H1 (cell line): Measurements from ENCODE around the gene PLEKHG2. TPM values are rescaled to one million over a fixed set of nuclear protein-coding genes. Genes with fewer than 3 reads are reported as not detected.

ENCODE experiments used
- ASH2L ChIP-seq: fragments of 200-600, 300-600 bp; sonication (generic); IDR thresholded peaks from one replicate; pipeline ENCODE4 v1.7.1; 2017; ENCODE audit warnings: low read length
- CEBPB ChIP-seq: IDR thresholded peaks from 2 replicates; pipeline ENCODE4 v1.6.1; 2012; ENCODE audit warnings: low read depth, low read length
- CHD1 ChIP-seq: IDR thresholded peaks from 2 replicates; pipeline ENCODE4 v1.6.1; 2012; ENCODE audit warnings: low read depth, low read length, improper control_type of control experiment
- CREB1 ChIP-seq: IDR thresholded peaks from 2 replicates; pipeline ENCODE4 v1.6.1; 2012; ENCODE audit warnings: inconsistent platforms
- EGR1 ChIP-seq: IDR thresholded peaks from 2 replicates; pipeline ENCODE4 v1.6.1; 2011; ENCODE audit warnings: low read depth, low read length, borderline replicate concordance
- EZH2 ChIP-seq: fragments of 200-600 bp; sonication (generic); IDR thresholded peaks from 2 replicates; pipeline ENCODE4 v1.7.1; 2012; ENCODE audit warnings: low read depth, mild to moderate bottlenecking, moderate library complexity, low read length, inconsistent platforms; ENCODE audit not compliant: severe bottlenecking
- GTF2F1 ChIP-seq: IDR thresholded peaks from 2 replicates; pipeline ENCODE4 v1.6.1; 2012; ENCODE audit warnings: low read depth, low read length, improper control_type of control experiment, borderline replicate concordance
- JUN ChIP-seq: IDR thresholded peaks from 2 replicates; pipeline ENCODE4 v1.6.1; 2011; ENCODE audit warnings: low read depth, mild to moderate bottlenecking, improper control_type of control experiment, low read length
- KDM1A ChIP-seq: fragments of 200-600, 300-600 bp; sonication (generic); IDR thresholded peaks from 2 replicates; pipeline ENCODE4 v1.7.1; 2016; ENCODE audit warnings: mild to moderate bottlenecking, low read length, borderline replicate concordance
- NANOG ChIP-seq: IDR thresholded peaks from 2 replicates; pipeline ENCODE4 v1.6.1; 2011; ENCODE audit warnings: low read length, low read depth, mild to moderate bottlenecking, inconsistent platforms; ENCODE audit not compliant: insufficient read depth, poor library complexity, severe bottlenecking
- NRF1 ChIP-seq: IDR thresholded peaks from 2 replicates; pipeline ENCODE4 v1.6.1; 2011; ENCODE audit warnings: mild to moderate bottlenecking, low read depth, low read length, improper control_type of control experiment
- POLR2A ChIP-seq, 2 experiments: IDR thresholded peaks; 1 replicate in 1 of 2; 2 replicates in 1 of 2; pipeline ENCODE4 v1.6.1; 2011; ENCODE audit warnings: low read depth in 2 of 2, low read length in 2 of 2, mild to moderate bottlenecking in 2 of 2; ENCODE audit errors: control extremely low read depth in 1 of 2
- POLR2AphosphoS5 ChIP-seq: IDR thresholded peaks from 2 replicates; pipeline ENCODE4 v1.6.1; 2011; ENCODE audit warnings: low read depth, low read length
- RAD21 ChIP-seq, 2 experiments: IDR thresholded peaks in 1 of 2; conservative IDR thresholded peaks in 1 of 2; 2 replicates each; pipeline ENCODE4 v1.6.1; 2011; ENCODE audit warnings: low read depth in 2 of 2, low read length in 2 of 2, improper control_type of control experiment in 1 of 2, inconsistent platforms in 1 of 2, mild to moderate bottlenecking in 1 of 2, moderate library complexity in 1 of 2
- RFX5 ChIP-seq: IDR thresholded peaks from 2 replicates; pipeline ENCODE4 v1.6.1; 2011; ENCODE audit warnings: low read depth, low read length, improper control_type of control experiment, borderline replicate concordance
- SUZ12 ChIP-seq: fragments of 200-600 bp; sonication (generic); IDR thresholded peaks from 2 replicates; pipeline ENCODE4 v1.6.1; 2012; ENCODE audit warnings: mild to moderate bottlenecking, inconsistent platforms, low read length, moderate library complexity, mixed read lengths
- TAF1 ChIP-seq: IDR thresholded peaks from 2 replicates; pipeline ENCODE4 v1.6.1; 2011; ENCODE audit warnings: mild to moderate bottlenecking, low read depth, low read length
- TEAD4 ChIP-seq: IDR thresholded peaks from 2 replicates; pipeline ENCODE4 v1.6.1; 2012; ENCODE audit warnings: low read depth, low read length, inconsistent platforms, mixed read lengths
- YY1 ChIP-seq: IDR thresholded peaks from 2 replicates; pipeline ENCODE4 v1.6.1; 2011; ENCODE audit warnings: low read depth, mild to moderate bottlenecking, low read length
- polyA plus RNA-seq, 7 experiments: library from polyadenylated mRNA; depleted of rRNA in 3 of 7; stranded (reverse) in 5 of 7; unstranded in 2 of 7; fragments of >200 nt in 5 of 7; fragments of 200-250 nt in 2 of 7; gene quantifications; 1 replicate in 5 of 7; 2 replicates in 1 of 7; 4 replicates in 1 of 7; pipeline versions ENCODE4 v1.2.1 to v1.2.3, GENCODE V29; 2011 to 2013; ENCODE audit warnings: missing spikeins in 2 of 7, mixed read lengths in 2 of 7
- total RNA-seq: library from RNA; stranded (reverse); fragmentation: NEBNext Ultra II Directional; extraction: Animal tissue kit (Norgen Biotek cat#: 25700); gene quantifications from 2 replicates; pipeline ENCODE4 v1.2.1, GENCODE V29; 2021
- TF ChIP-seq, protein P1 (sequence below): IDR thresholded peaks from 2 replicates; pipeline ENCODE4 v1.6.1; 2012; ENCODE audit warnings: inconsistent platforms
- TF ChIP-seq, protein P2 (sequence below), 3 experiments: IDR thresholded peaks; 1 replicate in 2 of 3; 2 replicates in 1 of 3; pipeline versions ENCODE4 v1.5.1 to v1.6.1; 2011; ENCODE audit warnings: low read length in 3 of 3, mild to moderate bottlenecking in 3 of 3, inconsistent platforms in 2 of 3, low read depth in 1 of 3, moderate library complexity in 1 of 3; ENCODE audit not compliant: insufficient read depth in 1 of 3; ENCODE audit errors: control extremely low read depth in 1 of 3
- TF ChIP-seq, protein P3 (sequence below): IDR thresholded peaks from 2 replicates; pipeline ENCODE4 v1.6.1; 2012; ENCODE audit warnings: inconsistent platforms
- TF ChIP-seq, protein P4 (sequence below): IDR thresholded peaks from 2 replicates; pipeline ENCODE4 v1.6.1; 2011; ENCODE audit warnings: low read length, improper control_type of control experiment

Gene PLEKHG2
- total and polyA plus RNA-seq, 2 of the 8 experiments (the other 6 are each of a cell fraction or from before 2014, with no cell fraction given): 16.9 to 65.7 TPM

DNA sequence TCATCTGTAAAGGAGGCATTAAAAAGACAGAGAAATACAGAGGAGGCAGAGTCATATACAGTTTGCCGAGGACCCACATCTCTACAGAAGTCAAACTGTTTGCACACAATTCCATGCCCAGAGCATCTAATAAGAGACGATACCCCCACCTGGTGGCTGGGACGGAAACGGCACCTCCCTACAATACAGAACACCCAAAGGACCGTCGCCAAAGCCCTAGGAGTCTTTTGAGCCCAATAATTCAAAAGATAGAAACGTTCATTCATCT is 703 bp upstream of the PLEKHG2 start (continued):
- TF ChIP-seq GTF2F1: 0 out of 2 replicates have a peak, but pooled peaks have one; percentile 18
- no peak for TF ChIP-seq ASH2L
- no peak for TF ChIP-seq EZH2
- no peak for TF ChIP-seq POLR2AphosphoS5
- TF ChIP-seq, protein P1, sequence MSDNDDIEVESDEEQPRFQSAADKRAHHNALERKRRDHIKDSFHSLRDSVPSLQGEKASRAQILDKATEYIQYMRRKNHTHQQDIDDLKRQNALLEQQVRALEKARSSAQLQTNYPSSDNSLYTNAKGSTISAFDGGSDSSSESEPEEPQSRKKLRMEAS: no peak
- TF ChIP-seq, protein P2, sequence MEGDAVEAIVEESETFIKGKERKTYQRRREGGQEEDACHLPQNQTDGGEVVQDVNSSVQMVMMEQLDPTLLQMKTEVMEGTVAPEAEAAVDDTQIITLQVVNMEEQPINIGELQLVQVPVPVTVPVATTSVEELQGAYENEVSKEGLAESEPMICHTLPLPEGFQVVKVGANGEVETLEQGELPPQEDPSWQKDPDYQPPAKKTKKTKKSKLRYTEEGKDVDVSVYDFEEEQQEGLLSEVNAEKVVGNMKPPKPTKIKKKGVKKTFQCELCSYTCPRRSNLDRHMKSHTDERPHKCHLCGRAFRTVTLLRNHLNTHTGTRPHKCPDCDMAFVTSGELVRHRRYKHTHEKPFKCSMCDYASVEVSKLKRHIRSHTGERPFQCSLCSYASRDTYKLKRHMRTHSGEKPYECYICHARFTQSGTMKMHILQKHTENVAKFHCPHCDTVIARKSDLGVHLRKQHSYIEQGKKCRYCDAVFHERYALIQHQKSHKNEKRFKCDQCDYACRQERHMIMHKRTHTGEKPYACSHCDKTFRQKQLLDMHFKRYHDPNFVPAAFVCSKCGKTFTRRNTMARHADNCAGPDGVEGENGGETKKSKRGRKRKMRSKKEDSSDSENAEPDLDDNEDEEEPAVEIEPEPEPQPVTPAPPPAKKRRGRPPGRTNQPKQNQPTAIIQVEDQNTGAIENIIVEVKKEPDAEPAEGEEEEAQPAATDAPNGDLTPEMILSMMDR (IDR thresholded peaks at IDR 0.05; ENCODE audit: control extremely low read depth in 1 of 3, insufficient read depth in 1 of 3, low read depth in 1 of 3, low read length in 3 of 3): peak; percentile 84 to 91 (median 86)
- TF ChIP-seq KDM1A: no peak
- no peak for TF ChIP-seq NANOG
- no peak for TF ChIP-seq CREB1
- no peak for TF ChIP-seq CEBPB
- TF ChIP-seq CHD1: no peak
- TF ChIP-seq JUN: no peak
- TF ChIP-seq NRF1: no peak
- TF ChIP-seq, protein P3, sequence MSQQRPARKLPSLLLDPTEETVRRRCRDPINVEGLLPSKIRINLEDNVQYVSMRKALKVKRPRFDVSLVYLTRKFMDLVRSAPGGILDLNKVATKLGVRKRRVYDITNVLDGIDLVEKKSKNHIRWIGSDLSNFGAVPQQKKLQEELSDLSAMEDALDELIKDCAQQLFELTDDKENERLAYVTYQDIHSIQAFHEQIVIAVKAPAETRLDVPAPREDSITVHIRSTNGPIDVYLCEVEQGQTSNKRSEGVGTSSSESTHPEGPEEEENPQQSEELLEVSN: no peak
- TF ChIP-seq, protein P4, sequence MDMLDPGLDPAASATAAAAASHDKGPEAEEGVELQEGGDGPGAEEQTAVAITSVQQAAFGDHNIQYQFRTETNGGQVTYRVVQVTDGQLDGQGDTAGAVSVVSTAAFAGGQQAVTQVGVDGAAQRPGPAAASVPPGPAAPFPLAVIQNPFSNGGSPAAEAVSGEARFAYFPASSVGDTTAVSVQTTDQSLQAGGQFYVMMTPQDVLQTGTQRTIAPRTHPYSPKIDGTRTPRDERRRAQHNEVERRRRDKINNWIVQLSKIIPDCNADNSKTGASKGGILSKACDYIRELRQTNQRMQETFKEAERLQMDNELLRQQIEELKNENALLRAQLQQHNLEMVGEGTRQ: no peak
- no peak for TF ChIP-seq SUZ12
- TF ChIP-seq RFX5: no peak
- peak in 1 of 2 experiments; percentile 67; a peak in 2 of 3 replicates for TF ChIP-seq POLR2A (IDR thresholded peaks at IDR 0.05; ENCODE audit: control extremely low read depth in 1 of 2, low read depth in 2 of 2, low read length in 2 of 2)
- TF ChIP-seq EGR1: no peak
- no peak for TF ChIP-seq TEAD4
- no peak for TF ChIP-seq YY1
- TF ChIP-seq RAD21 (IDR thresholded peaks at IDR 0.05 in 1 of 2, conservative IDR thresholded peaks at IDR 0.05 in 1 of 2; ENCODE audit: low read depth in 2 of 2, low read length in 2 of 2): peak; percentile 90 to 91
- no peak for TF ChIP-seq TAF1
